ENCODE results near the gene UGGT2.

DNA sequence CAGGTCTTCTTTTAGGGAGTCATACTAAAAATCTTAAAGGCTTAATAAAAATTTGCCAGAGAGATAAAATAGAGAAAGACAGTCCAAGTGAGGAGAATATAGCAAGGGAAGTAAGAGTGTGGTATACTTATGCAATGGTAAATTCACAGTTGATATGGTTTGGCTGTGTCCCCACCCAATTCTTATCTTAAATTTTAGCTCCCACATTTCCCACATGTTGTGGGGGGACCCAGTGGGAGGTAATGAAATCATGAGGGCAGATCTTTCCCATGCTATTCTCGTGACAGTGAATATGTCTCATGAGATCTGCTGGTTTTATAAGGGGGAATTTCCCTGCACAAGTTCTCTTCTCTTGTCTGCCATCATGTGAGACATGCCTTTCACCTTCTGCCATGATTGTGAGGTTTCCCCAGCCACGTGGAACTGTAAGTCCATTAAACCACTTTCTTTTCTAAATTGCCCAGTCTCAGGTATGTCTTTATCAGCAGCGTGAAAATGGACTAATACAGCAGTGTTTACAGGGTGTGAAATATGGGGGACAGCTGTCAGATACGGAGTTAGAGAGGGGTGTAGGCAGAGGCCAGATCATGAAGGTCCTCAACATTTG, 115.4 kb downstream of the UGGT2 start:
- TF ChIP-seq CTCF (IDR thresholded peaks at IDR 0.05) = no peak
- TF ChIP-seq EZH2 (IDR thresholded peaks at IDR 0.05; ENCODE audit: borderline replicate concordance, insufficient read depth, low read depth, low read length, poor library complexity, severe bottlenecking) = no peak
